ENCODE data around the gene UNK. TPM values are rescaled to one million over a fixed set of nuclear protein-coding genes. Genes with fewer than 3 reads are reported as not detected.

Gene UNK
- total RNA-seq, 1 experiment from 2014 or later: 16.0 TPM

DNA sequence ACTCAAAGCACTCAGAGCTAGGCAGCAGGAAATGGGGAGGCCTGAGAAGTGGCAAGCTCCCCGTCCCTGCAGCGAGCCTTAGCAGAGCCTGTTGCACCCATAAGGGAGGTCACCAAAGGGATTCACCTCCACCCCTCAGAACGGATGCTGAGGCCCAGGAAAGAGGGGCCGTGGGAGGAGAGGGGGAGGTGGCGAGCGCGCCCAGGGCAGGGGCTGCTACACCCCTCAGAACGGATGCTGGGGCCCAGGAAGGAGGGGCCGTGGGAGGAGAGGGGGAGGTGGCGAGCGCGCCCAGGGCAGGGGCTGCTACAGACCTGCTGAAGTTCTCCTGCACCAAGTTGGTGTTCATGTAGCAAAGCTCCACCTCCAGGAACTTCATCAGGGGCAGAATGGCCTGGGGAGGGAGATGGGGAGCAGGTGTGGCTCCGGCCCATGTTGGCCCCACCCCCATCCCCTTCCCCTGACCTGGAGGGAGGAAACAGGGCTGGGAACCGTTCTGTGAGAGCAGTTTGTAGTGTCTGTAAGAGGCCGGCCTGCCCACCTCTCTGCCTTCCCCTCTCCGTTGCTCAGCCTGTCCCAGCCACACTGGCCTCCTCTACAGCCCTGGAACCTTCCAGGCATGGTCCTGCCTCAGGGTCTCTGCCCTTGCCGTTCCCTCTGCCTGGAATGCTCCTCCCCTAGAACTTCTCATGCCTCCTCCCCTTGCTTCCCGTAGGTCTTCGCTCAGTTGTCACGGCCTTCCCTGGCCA lies 48.2 kb downstream of the UNK start:
- Histone ChIP-seq H3K4me3 (no peak overlapping the region), H3K36me3 (no peaks in the 10 kb centered on the region), H3K9me3 (no peaks in the 10 kb centered on the region), H3K27me3 (no peaks in the 10 kb centered on the region)
- DNase-seq: no peak

GRCh38 chr17:75834279-75834920 lies 49.8 kb downstream of the UNK start:
- H3K9me3 ChIP-seq: no peaks in the 10 kb centered on the region
- H3K36me3 ChIP-seq: no peaks in the 10 kb centered on the region
- no peak overlapping the region for H3K4me3 ChIP-seq
- H3K27me3 ChIP-seq: no peaks in the 10 kb centered on the region
- no peak for DNase-seq

- no peaks in the 10 kb centered on the region for H3K36me3 ChIP-seq
- H3K9me3 ChIP-seq: no peaks in the 10 kb centered on the region
- DNase-seq: no peak
- H3K4me3 ChIP-seq: no peak overlapping the region
- no peaks in the 10 kb centered on the region for H3K27me3 ChIP-seq
These were observed 50.5 kb downstream of the UNK start for GRCh38 chr17:75834928-75835653.

DNA sequence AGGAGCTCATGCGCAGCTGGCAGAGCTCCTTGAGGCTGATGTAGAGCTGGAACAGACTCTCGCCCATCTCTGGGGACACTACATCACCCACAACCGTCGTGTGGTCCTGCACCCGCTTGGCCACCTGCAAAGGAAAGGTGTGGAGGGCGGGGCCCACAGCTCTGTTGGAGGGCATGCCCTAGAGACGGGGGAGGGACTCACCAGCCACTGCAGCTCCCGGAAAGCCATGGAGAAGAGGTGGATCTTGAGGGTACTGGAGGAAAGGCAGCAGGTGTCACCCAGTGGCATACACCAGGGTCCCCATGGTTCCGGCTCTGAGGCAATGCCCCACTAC lies 51.0 kb downstream of the UNK start:
- DNase-seq: no peak
- Histone ChIP-seq H3K36me3 (no peaks in the 10 kb centered on the region), H3K27me3 (no peaks in the 10 kb centered on the region), H3K4me3 (no peak overlapping the region), H3K9me3 (no peaks in the 10 kb centered on the region)

DNA sequence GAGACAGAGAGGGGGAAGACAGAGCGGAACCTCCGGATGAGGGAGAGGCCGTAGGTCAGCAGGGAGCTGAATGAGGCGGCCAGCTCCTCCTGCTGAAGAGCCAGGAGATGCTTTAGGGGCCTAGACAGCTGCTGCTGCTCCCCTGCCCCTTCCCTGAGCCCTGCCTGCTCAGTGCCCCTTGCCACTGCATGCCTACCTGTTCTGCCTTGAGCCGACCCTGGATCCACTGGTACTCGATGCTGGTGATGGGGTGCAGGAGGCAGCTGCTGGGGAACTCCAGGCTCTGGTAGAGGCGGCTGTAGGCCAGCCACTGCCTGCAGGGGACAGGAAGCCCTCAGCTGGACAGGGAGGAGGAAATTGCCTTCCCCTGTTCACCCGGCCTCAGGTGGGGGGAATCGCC lies 52.0 kb downstream of the UNK start:
- DNase-seq: no peak
- Histone ChIP-seq H3K9me3 (no peaks in the 10 kb centered on the region), H3K36me3 (no peaks in the 10 kb centered on the region), H3K4me3 (no peak overlapping the region), H3K27me3 (no peaks in the 10 kb centered on the region)

GRCh38 chr17:75837899-75838298 lies 53.3 kb downstream of the UNK start:
- Histone ChIP-seq H3K36me3 (no peaks in the 10 kb centered on the region), H3K9me3 (no peaks in the 10 kb centered on the region), H3K27me3 (no peaks in the 10 kb centered on the region), H3K4me3 (no peak overlapping the region)
- no peak for DNase-seq

DNA sequence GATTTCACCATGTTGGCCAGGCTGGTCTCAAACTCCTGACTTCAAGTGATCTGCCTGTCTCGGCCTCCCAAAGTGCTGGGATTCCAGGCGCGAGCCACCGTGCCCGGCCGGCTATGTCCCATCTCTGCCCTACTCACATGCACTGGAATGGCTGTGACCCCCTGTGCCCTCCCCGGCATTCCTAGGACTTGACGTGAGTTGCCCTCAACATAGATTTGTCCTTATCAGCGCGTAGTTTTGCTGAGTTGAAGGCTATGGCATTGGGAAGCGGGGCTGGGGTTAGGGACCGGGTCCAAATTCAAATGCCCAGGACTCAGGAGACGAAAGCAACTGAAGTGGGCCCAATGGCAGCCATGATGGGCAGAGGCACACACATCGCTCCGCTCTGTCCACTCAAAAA lies 53.8 kb downstream of the UNK start:
- Histone ChIP-seq H3K9me3 (no peaks in the 10 kb centered on the region), H3K27me3 (no peaks in the 10 kb centered on the region), H3K4me3 (no peak overlapping the region), H3K36me3 (no peaks in the 10 kb centered on the region)
- no peak for DNase-seq

- no peaks in the 10 kb centered on the region for H3K27me3 ChIP-seq
- H3K9me3 ChIP-seq: no peaks in the 10 kb centered on the region
- no peaks in the 10 kb centered on the region for H3K36me3 ChIP-seq
- DNase-seq: no peak
- no peak overlapping the region for H3K4me3 ChIP-seq
These were observed 55.6 kb downstream of the UNK start for GRCh38 chr17:75839942-75840798.

- H3K9me3 ChIP-seq: no peaks in the 10 kb centered on the region
- H3K27me3 ChIP-seq: no peaks in the 10 kb centered on the region
- DNase-seq: no peak
- H3K36me3 ChIP-seq: 0 out of 2 replicates have a peak, but pooled peaks cover 1% of the 10 kb centered on the region
- no peak overlapping the region for H3K4me3 ChIP-seq
These were observed 56.2 kb downstream of the UNK start for GRCh38 chr17:75840799-75841164.

GRCh38 chr17:75842411-75842810 lies 57.8 kb downstream of the UNK start:
- DNase-seq: no peak
- Histone ChIP-seq H3K4me3 (no peak overlapping the region), H3K36me3 (peaks cover 12% of the 10 kb centered on the region), H3K27me3 (no peaks in the 10 kb centered on the region), H3K9me3 (no peaks in the 10 kb centered on the region)

- Histone ChIP-seq H3K36me3 (peaks cover 18% of the 10 kb centered on the region), H3K27me3 (no peaks in the 10 kb centered on the region), H3K4me3 (no peak overlapping the region), H3K9me3 (no peaks in the 10 kb centered on the region)
- no peak for DNase-seq
These were observed 58.5 kb downstream of the UNK start for GRCh38 chr17:75842963-75843576.

DNA sequence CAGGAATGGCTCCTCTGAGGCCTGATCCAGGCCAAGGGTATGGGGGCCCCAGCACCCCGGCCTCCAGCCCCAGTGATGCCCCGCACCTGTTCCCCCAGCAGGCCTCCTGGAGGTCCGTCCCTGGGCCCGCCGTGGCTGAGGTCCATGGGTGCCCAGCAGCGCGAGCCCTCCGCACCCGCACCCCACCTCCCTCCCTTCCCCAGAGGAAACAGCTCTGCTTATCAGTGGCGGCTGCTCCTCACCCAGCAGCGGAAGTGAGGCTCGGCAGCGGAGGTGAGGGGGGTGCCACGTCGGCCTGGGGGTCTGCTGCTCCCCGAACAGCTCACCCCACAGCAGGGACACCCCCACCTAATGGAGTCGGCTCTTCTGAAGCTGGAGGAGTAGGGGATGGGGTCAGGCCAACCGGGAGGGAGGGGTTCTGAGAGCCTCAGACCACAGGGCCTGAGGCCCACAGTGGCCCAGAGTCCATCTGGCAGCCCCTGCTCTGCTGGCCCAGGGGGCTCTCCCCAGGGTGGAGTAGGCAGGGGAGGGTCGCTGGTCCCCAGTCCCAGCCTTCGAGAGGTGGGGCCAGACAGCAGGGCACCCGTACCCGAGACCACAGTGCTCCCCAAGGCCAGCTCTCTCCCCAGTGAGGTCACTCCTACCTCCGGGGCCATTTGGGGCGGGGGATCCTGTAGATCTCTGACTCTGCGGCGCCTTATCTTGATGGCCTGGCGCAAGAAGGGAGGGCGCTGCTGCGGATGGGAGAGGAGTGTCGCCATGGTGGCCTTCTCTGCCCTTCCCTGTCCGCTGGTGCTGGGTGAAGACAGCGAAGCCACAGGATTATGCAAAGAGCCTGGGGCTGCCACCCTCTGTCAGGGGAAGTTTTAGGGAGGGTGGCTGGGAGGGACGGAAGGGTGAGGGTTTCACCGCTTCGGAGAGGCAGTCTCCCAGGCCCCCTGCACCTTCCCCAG lies 59.2 kb downstream of the UNK start, which contains the start of gene UNC13D:
Gene UNC13D, minus strand, starts transcription at position 828 of the 953 bp plus-strand sequence. Its CDS starts 67 bp downstream, at position 761.
- DNase-seq: no peak
- Histone ChIP-seq H3K36me3 (peaks cover 21% of the 10 kb centered on the region), H3K27me3 (no peaks in the 10 kb centered on the region), H3K4me3 (no peak within 1 kb of the TSS), H3K9me3 (no peaks in the 10 kb centered on the region)

DNA sequence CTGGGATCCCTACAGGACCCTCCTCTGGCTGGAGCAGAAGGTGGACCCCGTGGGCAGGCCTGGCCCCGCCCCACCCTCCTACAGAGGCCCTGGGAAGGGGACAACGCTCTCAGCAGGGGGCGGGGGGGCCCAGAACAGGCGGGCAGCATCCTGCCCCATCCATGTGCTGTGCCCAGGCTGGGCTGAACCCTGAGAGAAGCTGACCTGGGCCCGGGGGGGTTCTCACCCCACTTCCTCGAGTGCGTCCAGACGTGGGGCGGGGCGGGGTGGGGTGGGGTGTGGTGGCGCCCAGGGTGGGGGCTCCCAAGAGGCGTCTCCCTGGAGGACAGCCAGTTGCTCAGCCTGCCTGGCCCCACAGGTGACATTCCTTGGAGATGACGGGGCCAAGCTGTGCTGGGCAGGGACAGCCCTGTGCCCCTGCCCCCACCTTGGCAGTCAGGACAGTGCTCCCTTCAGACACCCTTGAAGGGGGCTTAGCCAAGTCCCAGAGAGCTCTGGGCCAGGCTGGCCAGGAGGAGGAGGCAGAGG lies 60.0 kb downstream of the UNK start:
- Histone ChIP-seq H3K36me3 (peaks cover 21% of the 10 kb centered on the region), H3K4me3 (no peak overlapping the region), H3K9me3 (no peaks in the 10 kb centered on the region), H3K27me3 (no peaks in the 10 kb centered on the region)
- DNase-seq: no peak

GRCh38 chr17:75845058-75845711 lies 60.6 kb downstream of the UNK start:
- Histone ChIP-seq H3K27me3 (no peaks in the 10 kb centered on the region), H3K36me3 (peaks cover 21% of the 10 kb centered on the region), H3K9me3 (no peaks in the 10 kb centered on the region), H3K4me3 (no peak overlapping the region)
- peak; percentile 61 for DNase-seq
